ENCODE data around the gene SPATA9. TPM values are rescaled to one million over a fixed set of nuclear protein-coding genes. Genes with fewer than 3 reads are reported as not detected.
"Not testable (repeated sequence)": the region's sequence is repeated elsewhere in the genome, so short reads cannot be mapped to it uniquely, and the experiment has no call there.

The SPATA9 gene
- total RNA-seq, 2 experiments from 2014 or later: not detected

GRCh38 chr5:95712347-95712958, 29.7 kb upstream of the SPATA9 start:
- H2AFZ ChIP-seq (ENCODE audit: low read length): 0 out of 2 replicates have a peak overlapping the region, but pooled peaks have one; percentile 36
- H3K9me2 ChIP-seq (ENCODE audit: insufficient read depth, low read length): no peaks in the 10 kb centered on the region
- H3K27ac ChIP-seq (ENCODE audit: low read depth, low read length, poor library complexity, severe bottlenecking): no peak overlapping the region
- H3K4me3 ChIP-seq (ENCODE audit: low read depth, low read length, poor library complexity, severe bottlenecking): no peak overlapping the region
- no peaks in the 10 kb centered on the region for H3K4me1 ChIP-seq (ENCODE audit: insufficient read depth, low read length, poor library complexity, severe bottlenecking)
- CTCF ChIA-PET (ENCODE audit: unreplicated experiment): no interaction called here
- H3K36me3 ChIP-seq (ENCODE audit: insufficient read depth, low read length): no peaks in the 10 kb centered on the region
- intact Hi-C loops (cut with micrococcal nuclease; ENCODE audit: unreplicated experiment): no loop called here
- no TSS peak for BruUV-seq (replicated peaks)
- H4K20me1 ChIP-seq (ENCODE audit: insufficient read depth, low read length): no peaks in the 10 kb centered on the region
- DNase-seq (ENCODE audit: low spot score): no peak
- H3K4me2 ChIP-seq (ENCODE audit: low read length): no peak overlapping the region
- H3K79me2 ChIP-seq (ENCODE audit: insufficient read depth, low read depth, low read length): no peaks in the 10 kb centered on the region
- TF ChIP-seq EZH2phosphoT487 (IDR thresholded peaks at IDR 0.05; ENCODE audit: borderline replicate concordance, low read depth, low read length) (no peak), CTCF (conservative IDR thresholded peaks at IDR 0.05; ENCODE audit: low read length) (no peak)
- H3K9me3 ChIP-seq (ENCODE audit: low read length): no peaks in the 10 kb centered on the region
- POLR2A ChIA-PET: interaction anchor here (1.1 kb wide), 1 partner anchor 16 kb away, joined by 4 read pairs; no protein-coding TSS in a partner anchor

GRCh38 chr5:95711501-95712346, 28.9 kb upstream of the SPATA9 start:
- intact Hi-C loops (cut with micrococcal nuclease; ENCODE audit: unreplicated experiment): no loop called here
- no peaks in the 10 kb centered on the region for H3K9me2 ChIP-seq (ENCODE audit: insufficient read depth, low read length)
- no peaks in the 10 kb centered on the region for H3K4me1 ChIP-seq (ENCODE audit: insufficient read depth, low read length, poor library complexity, severe bottlenecking)
- no TSS peak for BruUV-seq (replicated peaks)
- ChIA-PET CTCF (ENCODE audit: unreplicated experiment) (no interaction called here), POLR2A (interaction anchor here (1.1 kb wide), 1 partner anchor 15 kb away, joined by 4 read pairs; no protein-coding TSS in a partner anchor)
- H3K27ac ChIP-seq (ENCODE audit: low read depth, low read length, poor library complexity, severe bottlenecking): no peak overlapping the region
- no peaks in the 10 kb centered on the region for H3K36me3 ChIP-seq (ENCODE audit: insufficient read depth, low read length)
- no peak for DNase-seq (ENCODE audit: low spot score)
- no peaks in the 10 kb centered on the region for H3K9me3 ChIP-seq (ENCODE audit: low read length)
- H3K4me3 ChIP-seq (ENCODE audit: low read depth, low read length, poor library complexity, severe bottlenecking): no peak overlapping the region
- no peak overlapping the region for H3K4me2 ChIP-seq (ENCODE audit: low read length)
- no peak for TF ChIP-seq EZH2phosphoT487 (IDR thresholded peaks at IDR 0.05; ENCODE audit: borderline replicate concordance, low read depth, low read length)
- TF ChIP-seq CTCF (conservative IDR thresholded peaks at IDR 0.05; ENCODE audit: low read length): no peak
- H3K79me2 ChIP-seq (ENCODE audit: insufficient read depth, low read depth, low read length): no peaks in the 10 kb centered on the region
- no peaks in the 10 kb centered on the region for H4K20me1 ChIP-seq (ENCODE audit: insufficient read depth, low read length)
- H2AFZ ChIP-seq (ENCODE audit: low read length): 0 out of 2 replicates have a peak overlapping the region, but pooled peaks have one; percentile 36

- H3K79me2 ChIP-seq (ENCODE audit: insufficient read depth, low read depth, low read length); H3K36me3 ChIP-seq (ENCODE audit: insufficient read depth, low read length); H2AFZ ChIP-seq (ENCODE audit: low read length); H3K27ac ChIP-seq (ENCODE audit: low read depth, low read length, poor library complexity, severe bottlenecking); POLR2A ChIA-PET; intact Hi-C loops (cut with micrococcal nuclease; ENCODE audit: unreplicated experiment); BruUV-seq (replicated peaks); H3K4me2 ChIP-seq (ENCODE audit: low read length); H3K9me3 ChIP-seq (ENCODE audit: low read length); DNase-seq (ENCODE audit: low spot score); H3K4me1 ChIP-seq (ENCODE audit: insufficient read depth, low read length, poor library complexity, severe bottlenecking); H4K20me1 ChIP-seq (ENCODE audit: insufficient read depth, low read length); H3K4me3 ChIP-seq (ENCODE audit: low read depth, low read length, poor library complexity, severe bottlenecking); CTCF ChIA-PET (ENCODE audit: unreplicated experiment); H3K9me2 ChIP-seq (ENCODE audit: insufficient read depth, low read length): not testable (repeated sequence)
These were observed 28.1 kb upstream of the SPATA9 start for GRCh38 chr5:95710651-95711500.
